ENCODE results near the gene EIF4ENIF1.
"Not testable (repeated sequence)": the region's sequence is repeated elsewhere in the genome, so short reads cannot be mapped to it uniquely, and the experiment has no call there.

The EIF4ENIF1 gene

GRCh38 chr22:31495343-31495742 is 5.7 kb upstream of the EIF4ENIF1 start:
- FAIRE-seq: no peak
- DNase-seq (ENCODE audit: low spot score): no peak

GRCh38 chr22:31493355-31493754 is 3.7 kb upstream of the EIF4ENIF1 start:
- not testable (repeated sequence) for DNase-seq (ENCODE audit: low spot score); FAIRE-seq

- no peak for DNase-seq (ENCODE audit: low spot score)
- no peak for FAIRE-seq
Observed at GRCh38 chr22:31492151-31492550, 2.5 kb upstream of the EIF4ENIF1 start.

- FAIRE-seq (no peak), DNase-seq (ENCODE audit: low spot score) (no peak)
Observed at GRCh38 chr22:31491218-31491962, 1.7 kb upstream of the EIF4ENIF1 start.

GRCh38 chr22:31490496-31490925 is 869 bp upstream of the EIF4ENIF1 start:
- DNase-seq (ENCODE audit: low spot score) (peak; percentile 67), FAIRE-seq (peak; percentile 62)

GRCh38 chr22:31488988-31489617 is 539 bp downstream of the EIF4ENIF1 start:
- no peak for FAIRE-seq
- DNase-seq (ENCODE audit: low spot score): peak; percentile 66

GRCh38 chr22:31488346-31488883 is 1.2 kb downstream of the EIF4ENIF1 start:
- no peak for DNase-seq (ENCODE audit: low spot score)
- FAIRE-seq: no peak

- DNase-seq (ENCODE audit: low spot score) (no peak), FAIRE-seq (no peak)
Observed at GRCh38 chr22:31486951-31487350, 2.7 kb downstream of the EIF4ENIF1 start.

- FAIRE-seq; DNase-seq (ENCODE audit: low spot score): not testable (repeated sequence)
Observed at GRCh38 chr22:31486369-31486768, 3.3 kb downstream of the EIF4ENIF1 start.

GRCh38 chr22:31482470-31482869 is 7.2 kb downstream of the EIF4ENIF1 start:
- not testable (repeated sequence) for FAIRE-seq; DNase-seq (ENCODE audit: low spot score)

- DNase-seq (ENCODE audit: low spot score) (no peak), FAIRE-seq (no peak)
Observed at GRCh38 chr22:31481129-31481528, 8.5 kb downstream of the EIF4ENIF1 start.

- DNase-seq (ENCODE audit: low spot score) (no peak), FAIRE-seq (no peak)
Observed at GRCh38 chr22:31477329-31477728, 12.3 kb downstream of the EIF4ENIF1 start.

- DNase-seq (ENCODE audit: low spot score) (no peak), FAIRE-seq (no peak)
Observed at GRCh38 chr22:31475800-31476199, 13.8 kb downstream of the EIF4ENIF1 start.

GRCh38 chr22:31474743-31475142 is 14.9 kb downstream of the EIF4ENIF1 start:
- DNase-seq (ENCODE audit: low spot score) (no peak), FAIRE-seq (no peak)

GRCh38 chr22:31465307-31465706 is 24.3 kb downstream of the EIF4ENIF1 start:
- FAIRE-seq (no peak), DNase-seq (ENCODE audit: low spot score) (no peak)

GRCh38 chr22:31461699-31462098 is 27.9 kb downstream of the EIF4ENIF1 start:
- DNase-seq (ENCODE audit: low spot score) (no peak), FAIRE-seq (no peak)

- DNase-seq (ENCODE audit: low spot score) (peak; percentile 51), FAIRE-seq (no peak)
Observed at GRCh38 chr22:31451709-31452571, 37.7 kb downstream of the EIF4ENIF1 start.

- FAIRE-seq (no peak), DNase-seq (ENCODE audit: low spot score) (no peak)
Observed at GRCh38 chr22:31449506-31449905, 40.1 kb downstream of the EIF4ENIF1 start.

- DNase-seq (ENCODE audit: low spot score) (no peak), FAIRE-seq (no peak)
Observed at GRCh38 chr22:31448382-31448781, 41.3 kb downstream of the EIF4ENIF1 start.

- no peak for FAIRE-seq
- DNase-seq (ENCODE audit: low spot score): no peak
Observed at GRCh38 chr22:31447337-31447736, 42.3 kb downstream of the EIF4ENIF1 start.

- FAIRE-seq: no peak
- DNase-seq (ENCODE audit: low spot score): no peak
Observed at GRCh38 chr22:31446767-31447166, 42.9 kb downstream of the EIF4ENIF1 start.

GRCh38 chr22:31446208-31446607 is 43.4 kb downstream of the EIF4ENIF1 start:
- DNase-seq (ENCODE audit: low spot score) (no peak), FAIRE-seq (no peak)

Data from urothelium cell line (cell line).